H1 (cell line): ENCODE results near the gene SNRPN. TPM values are rescaled to one million over a fixed set of nuclear protein-coding genes. Genes with fewer than 3 reads are reported as not detected.
A peak's percentile ranks its signal among the peaks of the same experiment; 100 is the strongest.

Source experiments
- CTCF ChIA-PET: fragments of 300-600 bp; sonication (Branson Sonifier 250); formaldehyde crosslinking; loops from one replicate; lab custom pipeline; 2021; ENCODE audit not compliant: partially characterized antibody; lab: Charles Lee
- POLR2A ChIA-PET: fragments of 300-600 bp; sonication (Branson Sonifier 250); formaldehyde crosslinking; loops from one replicate; lab custom pipeline; 2021; ENCODE audit warnings: inconsistent platforms; ENCODE audit not compliant: partially characterized antibody; lab: Charles Lee
- DNase-seq, 2 experiments: peaks; one replicate each; pipeline versions ENCODE4 v3.0.0 to v3.0.0-alpha.2; 2010 to 2022; ENCODE audit warnings: low spot score in 2 of 2, low read depth in 1 of 2, mixed read lengths in 1 of 2
- FAIRE-seq: peaks from 2 replicates; lab custom pipeline; 2011; peaks lifted over from hg19 to GRCh38; lab: Jason Lieb, UNC
- H2AFZ ChIP-seq: 2 replicates; pipeline ENCODE4 v1.8.1; 2012; ENCODE audit warnings: low read length, inconsistent platforms
- H2AK5ac ChIP-seq: 2 replicates; pipeline ENCODE4 v1.6.1; 2013; ENCODE audit warnings: low read depth, low read length
- H2BK120ac ChIP-seq: replicated peaks from 2 replicates; pipeline ENCODE3; 2013; ENCODE audit warnings: low read depth, low read length, inconsistent platforms
- H2BK12ac ChIP-seq: 2 replicates; pipeline ENCODE4 v1.6.1; 2013; ENCODE audit warnings: low read depth, low read length
- H2BK15ac ChIP-seq: 2 replicates; pipeline ENCODE4 v1.6.1; 2013; ENCODE audit warnings: low read length
- H2BK20ac ChIP-seq: 2 replicates; pipeline ENCODE4 v1.6.1; 2013; ENCODE audit warnings: low read length
- H2BK5ac ChIP-seq: 2 replicates; pipeline ENCODE4 v1.6.1; 2013; ENCODE audit warnings: low read depth, low read length
- H3K14ac ChIP-seq: 2 replicates; pipeline ENCODE4 v1.6.1; 2013; ENCODE audit warnings: inconsistent platforms; ENCODE audit not compliant: insufficient read length
- H3K18ac ChIP-seq: 2 replicates; pipeline ENCODE4 v1.6.1; 2013; ENCODE audit warnings: low read length; ENCODE audit errors: extremely low read depth
- H3K23ac ChIP-seq: 2 replicates; pipeline ENCODE4 v1.6.1; 2013; ENCODE audit warnings: inconsistent platforms; ENCODE audit not compliant: insufficient read length
- H3K23me2 ChIP-seq: 2 replicates; pipeline ENCODE4 v1.6.1; 2013; ENCODE audit warnings: low read depth, low read length
- H3K27ac ChIP-seq: 2 replicates; pipeline ENCODE4 v1.6.1; 2011; ENCODE audit warnings: low read depth, low read length, inconsistent platforms
- H3K27me3 ChIP-seq, 4 experiments: replicated peaks in 1 of 4; 1 replicate in 1 of 4; 2 replicates in 3 of 4; pipeline versions ENCODE4 v1.6.1 to v1.8.1; 2011 to 2013; ENCODE audit warnings: low read length in 3 of 4, mild to moderate bottlenecking in 3 of 4, inconsistent platforms in 2 of 4, mixed read lengths in 2 of 4, moderate library complexity in 1 of 4; ENCODE audit not compliant: control insufficient read depth in 3 of 4, insufficient read depth in 3 of 4; ENCODE audit errors: extremely low read depth in 1 of 4
- H3K36me3 ChIP-seq, 4 experiments: 2 replicates each; pipeline versions ENCODE4 v1.6.1 to v1.8.1; 2011 to 2013; ENCODE audit warnings: mild to moderate bottlenecking in 4 of 4, low read length in 3 of 4, moderate library complexity in 2 of 4, control low read depth in 1 of 4, inconsistent platforms in 1 of 4; ENCODE audit not compliant: insufficient read depth in 4 of 4, control insufficient read depth in 2 of 4
- H3K4ac ChIP-seq: replicated peaks from 2 replicates; pipeline ENCODE3; 2013; ENCODE audit warnings: low read length, low read depth, mixed read lengths, inconsistent platforms; ENCODE audit not compliant: insufficient read length
- H3K4me1 ChIP-seq, 4 experiments: replicated peaks in 1 of 4; 1 replicate in 1 of 4; 2 replicates in 3 of 4; pipeline versions ENCODE4 v1.6.1 to v1.8.1; 2011 to 2013; ENCODE audit warnings: low read length in 3 of 4, inconsistent platforms in 2 of 4, mixed read lengths in 1 of 4; ENCODE audit not compliant: insufficient read depth in 4 of 4, control insufficient read depth in 3 of 4
- H3K4me2 ChIP-seq, 2 experiments: 2 replicates each; pipeline versions ENCODE4 v1.6.1 to v1.8.1; 2011 to 2013; ENCODE audit warnings: low read depth in 2 of 2, low read length in 2 of 2, control low read depth in 1 of 2, inconsistent platforms in 1 of 2, mild to moderate bottlenecking in 1 of 2; ENCODE audit not compliant: insufficient read depth in 1 of 2
- H3K4me3 ChIP-seq, 4 experiments: fragments of 200-600, 300-600 bp in 1 of 4; sonication (generic), shearing (Covaris generic), sonication (Bioruptor Twin) in 1 of 4; 2 replicates each; pipeline versions ENCODE4 v1.5.1 to v1.8.1; 2011 to 2016; ENCODE audit warnings: low read length in 4 of 4, low read depth in 3 of 4, control low read depth in 2 of 4, inconsistent platforms in 2 of 4, mild to moderate bottlenecking in 2 of 4, mixed read lengths in 1 of 4, moderate library complexity in 1 of 4; ENCODE audit not compliant: insufficient read depth in 2 of 4; ENCODE audit errors: extremely low read depth in 1 of 4
- H3K56ac ChIP-seq: replicated peaks from 2 replicates; pipeline ENCODE3; 2013; ENCODE audit warnings: low read depth, mild to moderate bottlenecking, mixed read lengths, low read length, inconsistent platforms; ENCODE audit not compliant: insufficient read length
- H3K79me1 ChIP-seq: 2 replicates; pipeline ENCODE4 v1.6.1; 2013; ENCODE audit warnings: low read depth, low read length, control low read depth
- H3K79me2 ChIP-seq, 2 experiments: 2 replicates each; pipeline versions ENCODE4 v1.6.1 to v1.8.1; 2012 to 2013; ENCODE audit warnings: low read length in 2 of 2, mild to moderate bottlenecking in 2 of 2, inconsistent platforms in 1 of 2; ENCODE audit not compliant: insufficient read depth in 2 of 2, control insufficient read depth in 1 of 2
- H3K9ac ChIP-seq, 4 experiments: replicated peaks in 1 of 4; 1 replicate in 1 of 4; 2 replicates in 3 of 4; pipeline versions ENCODE4 v1.6.1 to v1.8.1; 2011 to 2013; ENCODE audit warnings: low read depth in 3 of 4, low read length in 3 of 4, control low read depth in 2 of 4, mild to moderate bottlenecking in 2 of 4, moderate library complexity in 2 of 4, inconsistent platforms in 1 of 4; ENCODE audit errors: extremely low read depth in 1 of 4
- H3K9me3 ChIP-seq, 2 experiments: 2 replicates each; pipeline versions ENCODE4 v1.6.1 to v1.8.1; 2012 to 2013; ENCODE audit warnings: mild to moderate bottlenecking in 2 of 2, moderate library complexity in 2 of 2, control low read depth in 1 of 2, inconsistent platforms in 1 of 2, low read depth in 1 of 2, low read length in 1 of 2, mixed read lengths in 1 of 2; ENCODE audit not compliant: insufficient read depth in 2 of 2
- H4K20me1 ChIP-seq, 2 experiments: replicated peaks in 1 of 2; 2 replicates each; pipeline versions ENCODE3 to v1.8.1; 2011 to 2013; ENCODE audit warnings: inconsistent platforms in 2 of 2, low read length in 2 of 2, mild to moderate bottlenecking in 1 of 2; ENCODE audit not compliant: insufficient read depth in 2 of 2, control insufficient read depth in 1 of 2
- H4K5ac ChIP-seq: 2 replicates; pipeline ENCODE4 v1.6.1; 2013; ENCODE audit warnings: low read length, low read depth, mixed read lengths, inconsistent platforms; ENCODE audit not compliant: insufficient read length
- H4K8ac ChIP-seq: 2 replicates; pipeline ENCODE4 v1.8.0; 2013; ENCODE audit warnings: mild to moderate bottlenecking, moderate library complexity, low read length, inconsistent platforms; ENCODE audit not compliant: insufficient read depth; ENCODE audit errors: extremely low read depth
- H4K91ac ChIP-seq: replicated peaks from 2 replicates; pipeline ENCODE3; 2013; ENCODE audit warnings: low read length, mixed read lengths, inconsistent platforms; ENCODE audit not compliant: insufficient read length
- ATF3 ChIP-seq: IDR thresholded peaks from 2 replicates; pipeline ENCODE4 v1.6.1; 2011; ENCODE audit warnings: low read depth, mild to moderate bottlenecking, low read length; ENCODE audit not compliant: insufficient read depth
- CTBP2 ChIP-seq: IDR thresholded peaks from 2 replicates; pipeline ENCODE4 v1.7.0; 2011; ENCODE audit warnings: borderline replicate concordance, mild to moderate bottlenecking, moderate library complexity, mixed read lengths, low read length; ENCODE audit not compliant: insufficient read depth, insufficient read length
- SUZ12 ChIP-seq: fragments of 200-600 bp; sonication (generic); IDR thresholded peaks from 2 replicates; pipeline ENCODE4 v1.6.1; 2012; ENCODE audit warnings: mild to moderate bottlenecking, inconsistent platforms, low read length, moderate library complexity, mixed read lengths
- ZNF274 ChIP-seq: IDR thresholded peaks from 2 replicates; pipeline ENCODE4 v1.7.0; 2012; ENCODE audit warnings: low read length, borderline replicate concordance; ENCODE audit errors: extremely low read depth
- WGBS, 2 experiments: shearing (Covaris generic) in 1 of 2; methylation state at CpG; one replicate each; pipeline versions ENCODE4 v1.1.6 to v1.1.7; 2013 to 2015; ENCODE audit warnings: low lambda C conversion rate in 2 of 2, mixed read lengths in 2 of 2, inconsistent platforms in 1 of 2, low coverage in 1 of 2, missing lambda C conversion rate in 1 of 2; ENCODE audit not compliant: insufficient replicate concordance in 2 of 2, insufficient coverage in 1 of 2, insufficient read length in 1 of 2; ENCODE audit errors: extremely low coverage in 1 of 2, missing lambda C conversion rate in 1 of 2; 5-methylcytosine and 5-hydroxymethylcytosine counted together
- polyA plus RNA-seq, 7 experiments: library from polyadenylated mRNA; depleted of rRNA in 3 of 7; stranded (reverse) in 5 of 7; unstranded in 2 of 7; fragments of >200 nt in 5 of 7; fragments of 200-250 nt in 2 of 7; gene quantifications; 1 replicate in 5 of 7; 2 replicates in 1 of 7; 4 replicates in 1 of 7; pipeline versions ENCODE4 v1.2.1 to v1.2.3, GENCODE V29; 2011 to 2013; ENCODE audit warnings: missing spikeins in 2 of 7, mixed read lengths in 2 of 7
- total RNA-seq: library from RNA; stranded (reverse); fragmentation: NEBNext Ultra II Directional; extraction: Animal tissue kit (Norgen Biotek cat#: 25700); gene quantifications from 2 replicates; pipeline ENCODE4 v1.2.1, GENCODE V29; 2021
- TF ChIP-seq, protein P1 (sequence below): IDR thresholded peaks from 2 replicates; pipeline ENCODE4 v1.6.1; 2012; ENCODE audit warnings: inconsistent platforms

Gene SNRPN
- total and polyA plus RNA-seq, 2 of the 8 experiments (the other 6 are each of a cell fraction or from before 2014, with no cell fraction given) = 905 to 1,396 TPM

DNA sequence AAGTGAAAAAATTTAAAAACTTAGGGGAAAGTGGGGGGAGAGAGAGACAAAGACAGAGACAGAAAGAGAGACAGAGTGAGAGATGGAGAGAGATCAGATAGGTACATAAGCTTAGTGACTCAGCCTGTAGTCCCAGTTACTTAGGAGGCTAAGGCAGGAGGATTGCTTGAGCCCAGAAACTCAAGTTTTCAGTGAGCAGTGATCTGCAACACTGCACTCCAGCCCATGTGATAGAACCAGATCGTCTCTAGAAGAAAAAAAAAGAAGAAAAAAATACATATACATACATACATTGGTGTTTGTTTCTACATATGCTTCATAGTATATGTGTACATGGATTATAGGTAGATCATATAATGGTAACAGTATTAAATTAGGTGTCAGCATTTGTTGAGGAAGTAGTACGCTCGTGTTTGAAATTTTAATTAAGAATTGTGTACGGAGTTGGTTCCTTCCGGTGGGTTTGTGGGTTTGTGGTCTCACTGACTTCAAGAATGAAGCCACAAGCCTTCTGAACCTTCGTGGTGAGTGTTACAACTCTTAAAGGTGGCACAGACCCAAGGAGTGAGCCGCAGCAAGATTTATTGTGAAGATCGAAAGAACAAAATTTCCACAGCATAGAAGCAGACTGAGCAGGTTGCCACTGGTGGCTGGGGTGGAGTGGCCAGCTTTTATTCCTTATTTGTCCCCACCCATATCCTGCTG lies 38.3 kb upstream of the SNRPN start:
- H3K18ac ChIP-seq = no peak overlapping the region
- H2BK12ac ChIP-seq = no peak overlapping the region
- DNase-seq (no peak), FAIRE-seq (no peak)
- H3K14ac ChIP-seq = no peak overlapping the region
- peaks cover 2 to 18% of the 10 kb centered on the region in 2 experiments; a peak in 3 of 4 replicates for H3K9me3 ChIP-seq
- 90 to 100% methylated on average over 3 to 8 of the region's 8 CpGs for WGBS, 2 experiments
- H2AK5ac ChIP-seq = no peak overlapping the region
- no peaks in the 10 kb centered on the region for H3K79me1 ChIP-seq
- H4K20me1 ChIP-seq = no peaks in the 10 kb centered on the region
- no peak overlapping the region for H2BK15ac ChIP-seq
- H3K23ac ChIP-seq = no peak overlapping the region
- H3K9ac ChIP-seq = no peak overlapping the region
- no peak overlapping the region for H3K4me3 ChIP-seq
- no peak overlapping the region for H2BK5ac ChIP-seq
- POLR2A ChIA-PET = interaction anchor here (0.6 to 2.1 kb wide), 5 partner anchors 8 to 389 kb away, joined by 4 to 5 read pairs (median 4); partner anchors contain the start of genes SNRPN and SNURF
- H4K91ac ChIP-seq = no peak overlapping the region
- H3K4me2 ChIP-seq = no peak overlapping the region
- H3K23me2 ChIP-seq = peaks cover 2% of the 10 kb centered on the region; the same call in 1 of the 2 replicates
- no peaks in the 10 kb centered on the region; a peak in 1 of 8 replicates for H3K36me3 ChIP-seq
- H2BK20ac ChIP-seq = peak overlapping the region; percentile 61; the same call in 1 of the 2 replicates
- H3K79me2 ChIP-seq = peaks cover 0 to 3% of the 10 kb centered on the region in 2 experiments; a peak in 1 of 4 replicates
- no peaks in the 10 kb centered on the region for H3K27me3 ChIP-seq
- H3K27ac ChIP-seq = no peak overlapping the region
- no peak overlapping the region for H3K56ac ChIP-seq
- H3K4ac ChIP-seq = no peak overlapping the region
- no peak overlapping the region for H2AFZ ChIP-seq
- H2BK120ac ChIP-seq = no peak overlapping the region
- H4K8ac ChIP-seq = no peak overlapping the region
- H3K4me1 ChIP-seq = peaks cover 0 to 17% (median 8%) of the 10 kb centered on the region in 4 experiments; a peak in 6 of 7 replicates
- H4K5ac ChIP-seq = no peak overlapping the region
- CTCF ChIA-PET = interaction anchor here (1.7 kb wide), 1 partner anchor 12 kb away, joined by 4 read pairs; no protein-coding TSS in a partner anchor
- TF ChIP-seq, protein P1, sequence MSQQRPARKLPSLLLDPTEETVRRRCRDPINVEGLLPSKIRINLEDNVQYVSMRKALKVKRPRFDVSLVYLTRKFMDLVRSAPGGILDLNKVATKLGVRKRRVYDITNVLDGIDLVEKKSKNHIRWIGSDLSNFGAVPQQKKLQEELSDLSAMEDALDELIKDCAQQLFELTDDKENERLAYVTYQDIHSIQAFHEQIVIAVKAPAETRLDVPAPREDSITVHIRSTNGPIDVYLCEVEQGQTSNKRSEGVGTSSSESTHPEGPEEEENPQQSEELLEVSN = no peak
- TF ChIP-seq ZNF274 (no peak), CTBP2 (no peak), ATF3 (no peak), SUZ12 (no peak)
